GM12873 (cell line): ENCODE results near the gene RAB12.

Source experiments
- CTCF ChIP-seq: IDR thresholded peaks from 2 replicates; pipeline ENCODE4 v1.5.1; 2012; ENCODE audit warnings: low read depth, mild to moderate bottlenecking, moderate library complexity, low read length, control low read depth; ENCODE audit not compliant: insufficient read depth; ENCODE audit errors: missing control alignments

RAB12 gene

GRCh38 chr18:8657873-8658470, 48.7 kb downstream of the RAB12 start:
- TF ChIP-seq CTCF, result no peak

DNA sequence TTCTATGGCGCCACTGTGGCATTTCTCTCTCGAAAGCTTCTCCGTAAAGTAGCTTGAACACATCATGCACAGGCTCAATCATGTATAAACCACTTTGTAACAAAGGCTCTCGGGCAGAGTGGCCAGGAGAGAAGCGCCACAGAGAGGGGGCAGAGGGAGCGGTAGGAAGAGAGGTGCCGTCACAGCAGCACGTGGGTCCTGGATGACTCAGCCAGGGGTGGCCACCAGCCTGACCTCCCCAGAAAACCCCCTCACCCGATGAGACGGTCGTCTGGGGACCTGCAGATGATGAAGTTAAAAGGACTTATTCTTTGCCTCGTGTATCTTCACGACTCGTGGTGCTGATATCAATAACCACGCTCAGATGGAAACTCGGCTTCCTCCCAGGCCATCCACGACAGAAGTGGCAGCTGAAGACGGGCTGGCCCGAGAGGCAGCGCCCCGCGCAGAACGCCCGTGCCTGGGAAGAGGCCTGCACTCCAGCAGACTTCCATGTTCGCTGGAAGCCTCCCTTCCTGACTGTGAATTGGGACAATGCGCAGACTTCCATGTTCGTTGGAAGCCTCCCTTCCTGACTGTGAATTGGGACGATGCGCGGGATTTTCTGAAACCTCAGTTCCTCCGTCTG, 49.7 kb downstream of the RAB12 start:
- no peak for TF ChIP-seq CTCF

DNA sequence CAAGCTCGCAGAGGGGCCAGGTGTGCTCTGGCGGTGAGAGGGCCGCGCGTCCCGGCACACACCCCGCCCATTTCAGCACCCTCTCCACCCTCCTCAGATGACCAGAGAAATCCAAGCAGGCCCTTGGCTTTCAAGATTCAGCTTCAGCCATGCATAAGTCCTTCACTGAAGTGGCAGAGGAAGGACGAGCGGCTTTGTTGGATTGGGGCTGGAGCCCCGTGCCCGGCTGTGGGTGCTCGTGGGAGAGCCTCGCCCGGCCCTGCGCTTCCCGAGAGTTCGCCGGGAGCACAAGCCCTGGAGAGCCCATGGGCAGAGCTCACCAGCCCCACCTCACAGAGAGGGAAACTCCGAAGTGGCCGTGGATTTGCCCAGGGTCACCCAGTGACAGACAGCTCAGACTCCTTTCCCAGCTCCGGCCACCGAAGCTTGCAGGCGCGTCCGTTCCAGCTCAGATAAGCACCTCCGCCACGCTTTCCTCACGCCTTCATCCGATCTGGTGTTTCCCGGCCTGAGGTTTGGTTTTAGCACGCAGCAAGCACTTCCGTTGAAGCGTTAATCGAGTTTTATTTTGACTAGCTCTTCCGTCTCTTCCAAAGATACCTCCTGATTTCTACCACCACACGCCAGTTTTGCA, 50.5 kb downstream of the RAB12 start:
- no peak for TF ChIP-seq CTCF

DNA sequence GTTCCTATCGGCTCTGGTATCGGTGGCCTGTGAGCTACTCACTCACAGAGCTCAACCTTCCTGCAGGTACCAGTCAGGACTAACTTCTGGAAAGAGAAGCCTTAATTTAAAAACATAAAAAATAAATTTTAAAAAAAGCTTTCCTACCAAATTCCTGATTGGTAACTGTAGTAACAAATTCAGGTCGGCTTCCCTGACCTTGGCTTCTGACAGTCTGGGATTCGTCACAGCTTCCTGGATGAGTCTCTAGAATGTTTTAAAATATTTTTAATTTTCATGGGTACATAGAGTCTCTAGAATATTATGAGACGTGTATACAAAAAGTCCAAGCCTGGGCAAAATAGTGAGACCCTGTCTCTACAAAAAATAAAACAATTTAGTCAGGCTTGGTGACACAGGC, 51.1 kb downstream of the RAB12 start:
- no peak for TF ChIP-seq CTCF

DNA sequence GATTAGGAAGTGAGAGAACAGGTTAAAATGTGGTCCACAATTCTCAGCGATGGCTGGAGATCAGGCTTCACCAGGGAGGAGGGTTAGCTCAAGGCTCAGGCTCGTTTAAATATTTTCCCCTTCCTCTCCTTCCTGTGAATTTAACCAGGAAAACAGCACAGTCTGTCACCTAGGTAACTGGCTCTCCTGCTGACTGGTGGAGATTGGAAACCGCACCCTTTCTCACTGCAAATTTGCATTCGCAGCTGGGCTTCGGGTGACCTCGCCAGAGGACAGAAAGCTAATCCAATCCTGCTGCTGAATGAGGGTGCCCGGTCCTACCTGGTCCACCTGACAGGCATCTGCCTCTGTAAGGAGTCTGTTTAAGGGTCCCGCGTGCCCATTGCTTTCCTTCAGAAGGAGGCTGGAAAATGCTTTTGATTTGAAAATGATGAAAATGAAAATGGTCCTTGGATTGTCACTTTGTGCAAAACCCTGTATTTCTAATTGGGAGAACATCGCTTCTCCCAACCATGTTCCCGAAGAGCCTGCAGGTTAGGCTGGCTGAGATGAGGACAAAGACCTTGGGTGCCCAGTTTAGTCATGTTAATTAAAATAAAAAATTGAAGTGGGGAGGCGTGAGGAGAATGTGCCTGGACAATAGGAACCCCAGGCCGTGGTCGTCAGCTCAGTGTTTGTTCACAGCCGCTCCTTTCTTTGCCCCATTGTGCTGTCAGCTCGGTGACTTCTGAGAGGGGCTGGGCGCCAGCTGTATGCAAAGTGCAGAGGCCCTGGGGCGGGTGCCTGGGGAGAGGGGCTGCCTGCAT, 52.7 kb downstream of the RAB12 start:
- TF ChIP-seq CTCF, result no peak

- no peak for TF ChIP-seq CTCF
These were observed 53.5 kb downstream of the RAB12 start for GRCh38 chr18:8662560-8663255.

- TF ChIP-seq CTCF, result no peak
These were observed 58.6 kb downstream of the RAB12 start for GRCh38 chr18:8667846-8668245.
